Measurements from ENCODE around the gene PLA2G3. TPM values are rescaled to one million over a fixed set of nuclear protein-coding genes. Genes with fewer than 3 reads are reported as not detected.

The PLA2G3 gene
- polyA plus RNA-seq, 1 donor from 2014 or later, result not detected

GRCh38 chr22:31094741-31095140 lies 45.6 kb downstream of the PLA2G3 start:
- Mint-ChIP-seq H3K4me3 (no peak overlapping the region), H3K27ac (no peak overlapping the region)

GRCh38 chr22:31094021-31094551 lies 46.2 kb downstream of the PLA2G3 start:
- Mint-ChIP-seq H3K4me3 (no peak overlapping the region), H3K27me3 (no peaks in the 10 kb centered on the region)

More at GRCh38 chr22:31094741-31095140, 45.6 kb downstream of the PLA2G3 start:
- Mint-ChIP-seq H3K4me1 (peaks cover 0 to 4% (median 0%) of the 10 kb centered on the region in 3 donors), H3K9me3 (no peaks in the 10 kb centered on the region), H3K36me3 (peaks cover 3% of the 10 kb centered on the region), H3K27me3 (no peaks in the 10 kb centered on the region)

GRCh38 chr22:31093086-31093850 lies 47.0 kb downstream of the PLA2G3 start:
- Mint-ChIP-seq H3K36me3 (peaks cover 3% of the 10 kb centered on the region), H3K4me1 (peaks cover 0 to 14% (median 8%) of the 10 kb centered on the region in 3 donors), H3K27ac (no peak overlapping the region), H3K4me3 (no peak overlapping the region), H3K27me3 (no peaks in the 10 kb centered on the region), H3K9me3 (no peaks in the 10 kb centered on the region)

More at GRCh38 chr22:31094021-31094551, 46.2 kb downstream of the PLA2G3 start:
- Mint-ChIP-seq H3K9me3 (no peaks in the 10 kb centered on the region), H3K4me1 (peaks cover 0 to 11% (median 6%) of the 10 kb centered on the region in 3 donors), H3K36me3 (peaks cover 3% of the 10 kb centered on the region), H3K27ac (no peak overlapping the region)

GRCh38 chr22:31092161-31092560 lies 48.1 kb downstream of the PLA2G3 start:
- Mint-ChIP-seq H3K27ac (no peak overlapping the region), H3K4me3 (peak overlapping the region in 1 of 4 donors; percentile 70), H3K9me3 (no peaks in the 10 kb centered on the region), H3K36me3 (peaks cover 3% of the 10 kb centered on the region), H3K27me3 (no peaks in the 10 kb centered on the region), H3K4me1 (peaks cover 0 to 18% (median 8%) of the 10 kb centered on the region in 3 donors)

GRCh38 chr22:31091106-31091975 lies 49.0 kb downstream of the PLA2G3 start:
- H3K4me3 Mint-ChIP-seq, result no peak overlapping the region
- H3K36me3 Mint-ChIP-seq, result peaks cover 2% of the 10 kb centered on the region
- peaks cover 0 to 20% (median 8%) of the 10 kb centered on the region in 3 donors for H3K4me1 Mint-ChIP-seq
- H3K9me3 Mint-ChIP-seq, result no peaks in the 10 kb centered on the region
- H3K27me3 Mint-ChIP-seq, result no peaks in the 10 kb centered on the region
- no peak overlapping the region for H3K27ac Mint-ChIP-seq

GRCh38 chr22:31090217-31091085 lies 49.9 kb downstream of the PLA2G3 start:
- H3K27me3 Mint-ChIP-seq, result no peaks in the 10 kb centered on the region
- peak overlapping the region in 2 of 4 donors; percentile 66 to 70 for H3K4me3 Mint-ChIP-seq
- peaks cover 0 to 21% (median 8%) of the 10 kb centered on the region in 3 donors for H3K4me1 Mint-ChIP-seq
- H3K36me3 Mint-ChIP-seq, result no peaks in the 10 kb centered on the region
- no peaks in the 10 kb centered on the region for H3K9me3 Mint-ChIP-seq
- H3K27ac Mint-ChIP-seq, result no peak overlapping the region

- Mint-ChIP-seq H3K4me3 (peak overlapping the region; percentile 48 to 87 (median 77)), H3K36me3 (no peaks in the 10 kb centered on the region), H3K27ac (peak overlapping the region in 2 of 3 donors; percentile 46 to 88), H3K9me3 (no peaks in the 10 kb centered on the region), H3K27me3 (no peaks in the 10 kb centered on the region), H3K4me1 (peaks cover 0 to 21% (median 8%) of the 10 kb centered on the region in 3 donors)
Measured at GRCh38 chr22:31089160-31090100, 50.9 kb downstream of the PLA2G3 start.

- peak overlapping the region; percentile 48 to 88 (median 78) for H3K27ac Mint-ChIP-seq
- peak overlapping the region in 2 of 4 donors; percentile 17 to 71 for H3K4me3 Mint-ChIP-seq
- peaks cover 8 to 29% (median 13%) of the 10 kb centered on the region in 3 donors for H3K4me1 Mint-ChIP-seq
- no peaks in the 10 kb centered on the region for H3K36me3 Mint-ChIP-seq
- H3K27me3 Mint-ChIP-seq, result no peaks in the 10 kb centered on the region
- no peaks in the 10 kb centered on the region for H3K9me3 Mint-ChIP-seq
Measured at GRCh38 chr22:31088233-31088986, 51.9 kb downstream of the PLA2G3 start.

GRCh38 chr22:31087744-31088215 lies 52.5 kb downstream of the PLA2G3 start:
- H3K4me1 Mint-ChIP-seq, result peaks cover 8 to 31% (median 13%) of the 10 kb centered on the region in 3 donors
- H3K36me3 Mint-ChIP-seq, result no peaks in the 10 kb centered on the region
- peak overlapping the region in 1 of 4 donors; percentile 71 for H3K4me3 Mint-ChIP-seq
- peak overlapping the region in 1 of 3 donors; percentile 48 for H3K27ac Mint-ChIP-seq
- no peaks in the 10 kb centered on the region for H3K27me3 Mint-ChIP-seq
- no peaks in the 10 kb centered on the region for H3K9me3 Mint-ChIP-seq

- Mint-ChIP-seq H3K4me3 (peak overlapping the region in 3 of 4 donors; percentile 39 to 81 (median 50)), H3K27me3 (no peaks in the 10 kb centered on the region), H3K36me3 (no peaks in the 10 kb centered on the region), H3K9me3 (no peaks in the 10 kb centered on the region), H3K27ac (peak overlapping the region in 1 of 3 donors; percentile 48), H3K4me1 (peaks cover 8 to 38% (median 19%) of the 10 kb centered on the region in 3 donors)
Measured at GRCh38 chr22:31086703-31087330, 53.5 kb downstream of the PLA2G3 start.

- no peaks in the 10 kb centered on the region for H3K9me3 Mint-ChIP-seq
- no peaks in the 10 kb centered on the region for H3K27me3 Mint-ChIP-seq
- H3K4me3 Mint-ChIP-seq, result peak overlapping the region in 3 of 4 donors; percentile 81 to 97 (median 84)
- no peaks in the 10 kb centered on the region for H3K36me3 Mint-ChIP-seq
- peaks cover 8 to 40% (median 21%) of the 10 kb centered on the region in 3 donors for H3K4me1 Mint-ChIP-seq
- peak overlapping the region in 1 of 3 donors; percentile 52 for H3K27ac Mint-ChIP-seq
Measured at GRCh38 chr22:31085928-31086327, 54.4 kb downstream of the PLA2G3 start.

GRCh38 chr22:31085493-31085824 lies 54.8 kb downstream of the PLA2G3 start:
- Mint-ChIP-seq H3K27me3 (no peaks in the 10 kb centered on the region), H3K36me3 (no peaks in the 10 kb centered on the region), H3K4me1 (peaks cover 8 to 41% (median 24%) of the 10 kb centered on the region in 3 donors), H3K9me3 (no peaks in the 10 kb centered on the region), H3K4me3 (peak overlapping the region; percentile 81 to 97 (median 86)), H3K27ac (peak overlapping the region; percentile 27 to 88 (median 52))

All from IgD-negative memory B cell (primary cell).